Urinary bladder (tissue), 4 donors: ENCODE measurements around the gene USP24. TPM values are rescaled to one million over a fixed set of nuclear protein-coding genes. Genes with fewer than 3 reads are reported as not detected.
A peak's percentile ranks its signal among the peaks of the same experiment; 100 is the strongest.

Experiments
- DNase-seq: peaks from one replicate; pipeline ENCODE4 v3.0.0-alpha.2; 2015; ENCODE audit errors: extremely low spot score
- H3K27ac ChIP-seq: one replicate; pipeline ENCODE4 v1.5.1; 2013; ENCODE audit warnings: low read depth, mild to moderate bottlenecking, moderate library complexity
- H3K36me3 ChIP-seq: one replicate; pipeline ENCODE4 v1.6.1; 2013; ENCODE audit warnings: mild to moderate bottlenecking, moderate library complexity; ENCODE audit not compliant: insufficient read depth
- H3K4me1 ChIP-seq: one replicate; pipeline ENCODE4 v1.6.1; 2013; ENCODE audit warnings: mild to moderate bottlenecking, moderate library complexity; ENCODE audit not compliant: insufficient read depth
- H3K4me3 ChIP-seq: one replicate; pipeline ENCODE4 v1.5.1; 2013; ENCODE audit warnings: low read depth, low read length
- WGBS: extraction: QIAGEN DNeasy Blood & Tissue Kit; methylation state at CpG from one replicate; pipeline ENCODE4 v1.1.7; 2013; 5-methylcytosine and 5-hydroxymethylcytosine counted together
- polyA plus RNA-seq: library from polyadenylated mRNA; stranded (reverse); fragments of 200-250 nt; gene quantifications from one replicate; pipeline ENCODE4 v1.2.3, GENCODE V29; 2013
- total RNA-seq: library from RNA; depleted of rRNA; stranded (reverse); fragments of >200 nt; gene quantifications from one replicate; pipeline ENCODE4 v1.2.3, GENCODE V29; 2014
- donor health status: healthy with polysubstance abuse.
- donor health status: healthy.

Gene USP24
- total and polyA plus RNA-seq, 2 donors = 11.9 to 74.4 TPM

DNA sequence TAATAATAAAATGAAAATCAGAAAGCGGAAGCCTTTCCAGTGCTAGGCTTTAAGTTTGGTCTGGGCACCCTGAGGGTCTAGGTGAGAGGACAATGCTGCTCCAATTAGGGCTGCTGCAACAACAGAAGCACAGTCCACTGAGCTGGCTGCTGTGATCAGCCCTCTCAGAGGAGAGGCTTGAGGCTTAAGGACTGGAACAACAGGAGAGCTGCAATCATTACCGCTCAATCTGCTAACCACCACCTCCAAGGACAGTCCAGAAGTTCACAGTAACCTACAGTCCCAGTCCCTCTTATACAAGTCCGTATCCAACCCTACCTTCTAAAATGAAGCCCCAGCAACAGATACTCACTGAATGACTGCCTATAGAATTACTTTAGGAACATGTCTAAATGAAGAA, 62.1 kb downstream of the USP24 start:
- Histone ChIP-seq H3K4me1 (no peaks in the 10 kb centered on the region), H3K4me3 (no peak overlapping the region), H3K27ac (no peak overlapping the region), H3K36me3 (peaks cover 2% of the 10 kb centered on the region)
- WGBS = 98% methylated on average over 3 of the region's 3 CpGs
- no peak for DNase-seq

DNA sequence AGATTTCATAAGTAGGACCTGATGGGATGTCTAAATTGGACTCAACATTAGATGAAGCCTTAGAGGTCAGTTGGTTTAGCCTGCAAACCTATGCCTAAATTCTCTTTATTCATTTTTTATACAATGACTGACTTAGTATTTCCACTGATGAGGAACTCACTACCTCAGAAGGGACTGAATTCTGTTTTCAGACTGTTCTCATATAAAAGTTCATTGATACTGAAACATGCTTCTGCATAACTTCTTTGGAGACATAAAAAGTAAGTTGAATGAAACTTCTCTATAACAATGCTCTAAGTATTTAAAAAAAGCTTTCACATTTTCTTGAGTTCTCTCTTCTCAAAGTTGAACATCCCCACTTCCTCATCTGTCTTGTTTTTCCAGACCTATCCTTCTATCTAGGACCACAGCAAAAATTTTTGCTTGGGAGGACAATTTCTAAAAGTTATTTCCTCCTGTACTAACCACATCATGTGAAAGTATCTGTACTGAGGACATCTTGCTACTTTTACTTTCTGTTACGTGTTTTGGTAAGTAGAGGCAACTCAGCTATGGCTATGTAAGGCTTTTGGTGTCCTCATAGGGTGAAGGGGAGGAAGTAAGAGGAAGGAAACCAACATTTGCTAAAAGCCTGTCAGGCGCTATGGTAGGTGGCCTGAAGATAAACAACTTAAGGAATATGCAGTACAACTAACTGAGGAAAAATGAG, 64.1 kb downstream of the USP24 start:
- DNase-seq = no peak
- H3K27ac ChIP-seq = no peak overlapping the region
- WGBS = 88% methylated on average over 2 of the region's 2 CpGs

DNA sequence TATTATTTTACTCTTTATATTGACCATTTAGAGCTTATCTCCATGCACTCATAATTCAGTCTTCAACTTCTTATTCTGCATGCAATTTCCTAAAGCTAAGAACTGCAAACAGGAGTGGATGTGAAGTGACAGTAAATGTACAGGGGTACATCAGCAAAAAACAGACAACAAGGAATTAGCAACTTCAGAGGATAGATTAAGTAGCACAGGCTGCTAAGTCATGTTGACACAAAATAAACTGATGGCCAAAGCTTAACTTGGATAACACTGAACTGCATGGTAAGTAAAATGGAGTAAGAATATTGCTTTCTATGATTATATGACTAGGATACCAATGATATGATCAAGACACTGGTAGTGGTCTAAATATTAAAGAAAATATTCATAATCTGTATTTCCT, 66.5 kb downstream of the USP24 start:
- no peaks in the 10 kb centered on the region for H3K36me3 ChIP-seq
- H3K27ac ChIP-seq = no peak overlapping the region
- H3K4me1 ChIP-seq = no peaks in the 10 kb centered on the region
- no peak for DNase-seq
- no peak overlapping the region for H3K4me3 ChIP-seq

More for the DNA sequence above, 64.1 kb downstream of the USP24 start:
- Histone ChIP-seq H3K36me3 (peaks cover 2% of the 10 kb centered on the region), H3K4me1 (no peaks in the 10 kb centered on the region), H3K4me3 (no peak overlapping the region)

DNA sequence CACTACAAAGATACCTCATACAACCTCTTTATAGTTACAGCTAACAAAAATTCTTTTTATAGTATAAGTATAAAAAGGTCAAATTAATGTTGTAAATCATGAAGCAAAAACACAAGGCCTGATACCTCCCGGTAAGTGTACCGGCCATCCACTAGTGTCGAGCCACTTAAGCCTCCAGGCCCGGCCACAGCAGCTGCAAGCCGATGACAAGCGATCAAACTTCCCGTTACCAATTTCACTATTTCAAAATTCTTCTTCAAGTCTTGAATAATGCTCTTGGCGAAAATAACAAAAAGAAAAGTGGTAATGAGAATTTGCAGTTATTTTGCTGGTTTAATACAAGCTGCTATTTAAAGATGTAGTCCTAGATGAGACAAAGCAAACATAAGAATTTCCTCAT, 67.6 kb downstream of the USP24 start:
- Histone ChIP-seq H3K4me3 (no peak overlapping the region), H3K36me3 (peaks cover 2% of the 10 kb centered on the region)

DNA sequence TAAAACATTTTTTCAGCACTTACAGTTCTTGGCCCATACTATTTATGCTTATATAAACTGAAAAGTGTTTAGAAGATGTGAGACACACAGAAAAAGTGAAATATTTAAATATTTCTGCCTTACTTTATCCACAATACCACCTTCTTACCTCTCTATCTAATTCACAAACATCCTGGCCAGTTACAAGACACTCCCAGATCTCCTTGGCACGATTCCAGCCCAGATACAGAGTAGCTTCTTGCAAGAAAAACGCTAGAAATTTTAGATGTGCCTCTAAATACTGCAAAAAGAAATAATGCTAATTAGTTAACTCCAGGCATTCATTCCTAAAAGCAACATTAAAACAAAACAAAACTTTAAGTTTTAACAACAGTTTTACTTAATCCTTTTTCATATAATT, 68.4 kb downstream of the USP24 start:
- no peak for DNase-seq
- H3K4me3 ChIP-seq = no peak overlapping the region
- no peak overlapping the region for H3K27ac ChIP-seq
- peaks cover 4% of the 10 kb centered on the region for H3K36me3 ChIP-seq
- WGBS = 24% methylated on average over 2 of the region's 2 CpGs
- H3K4me1 ChIP-seq = no peaks in the 10 kb centered on the region

More for the DNA sequence above, 67.6 kb downstream of the USP24 start:
- Histone ChIP-seq H3K27ac (no peak overlapping the region), H3K4me1 (no peaks in the 10 kb centered on the region)
- no peak for DNase-seq
- 87% methylated on average over 8 of the region's 8 CpGs for WGBS

DNA sequence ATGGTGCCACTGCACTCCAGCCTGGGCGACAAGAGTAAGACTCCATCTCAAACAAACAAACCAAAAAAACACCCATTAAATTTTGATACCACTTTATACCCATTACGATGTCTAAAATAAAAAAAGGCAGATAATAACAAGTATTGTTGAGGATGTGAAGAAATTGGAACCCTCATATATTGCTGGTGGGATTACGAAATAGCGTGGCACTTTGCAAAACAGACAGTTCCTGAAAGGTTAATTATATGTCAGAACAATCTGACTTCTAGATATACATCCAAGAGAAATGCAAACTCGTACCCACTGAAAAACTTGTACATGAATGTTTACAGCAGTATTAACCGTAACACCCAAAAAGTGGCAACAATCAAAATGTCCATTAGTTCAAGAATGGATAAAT, 70.3 kb downstream of the USP24 start:
- Histone ChIP-seq H3K36me3 (peaks cover 6% of the 10 kb centered on the region), H3K4me3 (no peak overlapping the region), H3K27ac (no peak overlapping the region), H3K4me1 (no peaks in the 10 kb centered on the region)
- 98% methylated on average over 6 of the region's 6 CpGs for WGBS
- no peak for DNase-seq

DNA sequence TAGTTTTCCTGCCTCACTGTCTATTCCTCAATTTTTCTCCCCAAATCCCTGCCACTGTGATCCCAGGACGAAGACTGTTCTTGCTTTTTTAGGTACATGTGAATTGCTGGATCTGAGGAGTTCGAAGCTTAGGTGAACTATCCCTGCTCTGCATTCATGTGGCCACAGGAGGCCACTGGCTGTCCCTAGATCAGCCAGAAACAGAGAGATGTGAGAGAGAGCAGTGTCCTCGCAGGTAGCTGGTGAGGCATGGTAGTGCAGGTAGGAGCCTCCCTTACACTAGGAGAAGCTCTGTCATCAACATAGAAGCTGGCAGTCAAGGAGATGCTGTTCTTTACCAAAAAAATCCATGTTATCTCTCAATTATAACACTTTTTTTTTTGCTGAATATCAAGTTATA, 71.5 kb downstream of the USP24 start:
- WGBS = 89% methylated on average over 3 of the region's 3 CpGs
- H3K27ac ChIP-seq = no peak overlapping the region
- H3K4me1 ChIP-seq = no peaks in the 10 kb centered on the region
- peaks cover 6% of the 10 kb centered on the region for H3K36me3 ChIP-seq
- DNase-seq = no peak
- no peak overlapping the region for H3K4me3 ChIP-seq

DNA sequence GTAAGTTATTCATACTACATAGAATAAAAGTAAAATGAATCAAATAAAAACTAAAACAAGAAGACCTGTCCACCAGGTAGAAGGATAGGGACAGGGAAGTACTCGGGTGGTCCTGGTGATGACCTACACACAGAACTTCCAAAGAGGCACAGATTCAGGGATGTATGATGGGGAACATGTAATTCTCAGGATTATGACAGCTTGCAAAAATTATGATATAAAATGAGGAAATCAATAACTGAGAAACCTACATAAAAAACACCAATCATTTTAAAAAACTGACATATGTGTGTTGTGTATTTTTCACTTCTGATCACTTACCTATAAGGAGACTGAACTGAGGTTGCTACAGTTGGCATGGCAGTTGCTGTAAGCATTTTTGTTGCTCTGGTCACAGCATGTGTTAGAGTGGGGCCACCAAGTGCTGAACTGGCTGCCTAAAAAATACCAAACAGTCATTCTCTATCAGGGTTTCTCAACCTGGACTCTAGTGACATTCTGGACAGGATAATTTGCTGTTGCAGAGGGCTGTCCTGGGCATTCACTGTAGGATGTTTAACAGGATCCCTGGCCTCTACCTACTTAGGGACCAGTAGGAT, 73.8 kb downstream of the USP24 start:
- Histone ChIP-seq H3K4me3 (no peak overlapping the region), H3K27ac (no peak overlapping the region), H3K36me3 (peaks cover 12% of the 10 kb centered on the region), H3K4me1 (no peaks in the 10 kb centered on the region)
- 84% methylated on average over 1 of the region's 1 CpG for whole genome bisulfite sequencing
- DNase-seq = no peak

DNA sequence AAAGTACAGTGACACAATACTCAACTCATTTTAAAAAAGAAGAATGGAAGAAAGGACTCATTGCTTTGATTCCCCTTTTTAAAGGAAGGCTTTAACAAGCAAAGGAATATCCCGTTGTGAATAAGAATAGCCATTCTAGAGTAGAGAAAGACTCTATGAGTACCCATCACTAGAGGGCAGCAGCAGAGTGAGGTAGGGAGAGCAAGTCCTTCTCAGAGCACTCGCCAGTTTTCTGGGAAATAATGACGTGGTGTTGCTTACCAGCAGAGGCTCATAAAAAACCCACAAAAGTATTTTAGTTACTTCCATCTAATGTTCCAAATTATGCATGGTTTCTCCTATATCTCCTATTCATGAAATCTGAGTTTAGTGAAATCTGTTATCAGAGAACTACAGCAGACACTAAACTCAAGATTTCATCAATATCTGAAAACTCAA, 74.6 kb downstream of the USP24 start:
- 2% methylated on average over 3 of the region's 3 CpGs for WGBS
- peaks cover 17% of the 10 kb centered on the region for H3K36me3 ChIP-seq
- no peak overlapping the region for H3K27ac ChIP-seq
- H3K4me1 ChIP-seq = no peaks in the 10 kb centered on the region
- H3K4me3 ChIP-seq = no peak overlapping the region
- peak; percentile 73 for DNase-seq

DNA sequence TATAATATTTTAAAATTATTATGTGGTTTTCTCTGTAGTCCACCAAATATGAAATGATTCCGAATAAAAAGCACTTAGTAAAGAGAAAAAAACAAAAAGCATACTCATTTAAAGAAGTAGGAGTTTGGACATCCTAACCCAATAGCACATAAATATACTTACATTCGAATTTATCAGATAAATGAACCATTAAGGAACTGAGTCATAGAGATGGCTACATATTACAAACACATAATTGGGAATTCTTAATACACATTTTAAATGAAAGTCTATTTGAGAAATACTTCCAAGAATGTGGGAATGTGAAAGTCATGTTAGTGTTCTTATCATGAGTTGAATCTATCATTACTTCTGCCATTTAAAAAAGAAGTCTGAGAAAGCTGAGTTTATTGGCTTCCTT, 75.0 kb downstream of the USP24 start:
- Histone ChIP-seq H3K36me3 (peaks cover 17% of the 10 kb centered on the region), H3K27ac (no peak overlapping the region), H3K4me3 (no peak overlapping the region), H3K4me1 (no peaks in the 10 kb centered on the region)
- WGBS = 85% methylated on average over 2 of the region's 2 CpGs
- DNase-seq = no peak

DNA sequence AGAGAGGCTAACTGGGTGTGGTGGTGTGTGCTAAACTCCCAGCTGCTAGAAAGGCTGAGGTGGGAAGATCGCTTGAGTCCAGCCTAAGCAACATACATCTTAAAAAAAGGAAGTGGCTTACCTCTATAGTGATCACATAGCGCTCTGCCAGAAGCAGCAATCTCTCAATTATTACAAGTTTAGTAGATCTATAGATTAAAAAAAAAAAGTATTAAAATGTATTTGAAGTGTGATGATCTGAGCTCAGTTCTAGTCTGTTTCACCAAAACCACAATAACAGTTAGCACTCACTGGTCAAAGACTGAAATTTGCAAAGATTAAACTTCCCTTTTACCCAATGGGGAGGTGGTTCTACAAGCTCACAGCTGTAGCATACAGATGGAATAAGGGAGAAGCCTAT, 76.3 kb downstream of the USP24 start:
- Histone ChIP-seq H3K4me3 (no peak overlapping the region), H3K27ac (no peak overlapping the region), H3K36me3 (peaks cover 17% of the 10 kb centered on the region), H3K4me1 (no peaks in the 10 kb centered on the region)
- 95% methylated on average over 2 of the region's 2 CpGs for WGBS
- no peak for DNase-seq

DNA sequence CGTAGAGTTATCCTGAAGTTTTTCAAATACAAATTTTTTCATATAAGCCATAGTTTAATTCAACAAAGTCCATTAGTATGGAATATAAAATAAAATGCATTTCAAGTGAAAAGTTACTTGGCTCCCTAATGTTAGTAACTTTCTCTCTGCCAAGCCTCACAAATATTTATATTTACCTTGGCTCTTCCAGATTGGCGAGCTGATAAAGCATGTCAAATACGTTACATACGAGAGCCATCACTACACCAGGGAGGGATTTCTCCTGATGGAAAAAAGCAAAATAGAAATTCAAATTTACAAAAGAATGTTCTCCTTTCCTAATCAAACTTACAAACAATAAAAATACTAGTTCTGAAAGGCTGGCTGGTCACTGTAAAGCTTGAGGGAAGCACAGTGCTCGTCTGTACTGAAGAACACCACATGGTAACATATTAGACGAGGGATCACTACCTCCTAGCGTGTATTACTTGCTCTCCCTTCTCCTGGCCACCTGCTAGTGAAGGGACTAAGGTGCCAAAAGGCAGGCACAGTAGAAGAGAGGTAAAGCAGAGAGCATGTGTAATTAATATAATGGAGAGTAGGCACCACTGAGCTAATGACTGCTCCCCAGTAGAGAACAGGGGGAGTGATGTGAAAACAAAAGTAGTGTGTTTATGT, 80.9 kb downstream of the USP24 start:
- H3K27ac ChIP-seq = no peak overlapping the region
- WGBS = 90% methylated on average over 7 of the region's 7 CpGs
- H3K4me1 ChIP-seq = no peaks in the 10 kb centered on the region
- DNase-seq = no peak
- H3K4me3 ChIP-seq = no peak overlapping the region
- H3K36me3 ChIP-seq = peaks cover 14% of the 10 kb centered on the region

DNA sequence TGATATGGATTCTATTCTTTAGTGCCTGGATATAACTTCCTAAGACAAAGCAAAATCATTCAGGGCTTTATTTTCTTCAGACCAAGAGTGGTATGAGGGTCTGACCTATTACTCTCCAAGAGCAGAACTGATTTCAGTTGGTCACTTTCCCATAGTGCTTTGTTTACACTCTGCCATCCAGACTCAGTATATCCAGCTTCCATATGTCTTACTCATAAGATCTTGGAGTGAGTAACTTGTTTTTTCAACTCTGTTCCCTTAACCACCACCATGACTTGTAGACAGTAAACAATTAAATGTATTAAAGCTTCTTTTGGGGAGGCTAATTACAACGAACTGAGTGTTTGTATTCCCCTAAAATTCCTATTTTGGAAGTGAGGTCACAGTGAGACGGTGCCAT, 83.4 kb downstream of the USP24 start:
- WGBS = 87% methylated on average over 2 of the region's 2 CpGs
- Histone ChIP-seq H3K27ac (no peak overlapping the region), H3K36me3 (peaks cover 12% of the 10 kb centered on the region), H3K4me1 (no peaks in the 10 kb centered on the region), H3K4me3 (no peak overlapping the region)
- no peak for DNase-seq

DNA sequence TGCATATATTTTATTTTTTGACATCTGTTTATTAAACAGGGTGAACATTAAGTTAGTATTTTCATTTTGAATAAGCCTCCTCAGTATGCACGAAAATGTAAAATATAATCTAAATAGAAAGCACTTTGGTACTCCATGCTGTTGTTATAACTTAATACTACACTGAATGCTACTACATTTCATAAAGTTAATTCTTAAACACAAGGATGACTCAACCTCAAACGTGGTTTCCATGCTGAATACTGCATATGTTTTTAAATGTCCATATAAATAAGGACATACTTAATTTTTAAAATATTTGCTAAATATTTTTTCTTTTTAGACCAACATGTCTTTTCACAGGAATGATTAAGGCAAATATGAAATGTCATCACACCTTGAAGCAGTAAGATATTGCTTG, 83.9 kb downstream of the USP24 start:
- Histone ChIP-seq H3K4me3 (no peak overlapping the region), H3K36me3 (peaks cover 8% of the 10 kb centered on the region), H3K27ac (no peak overlapping the region), H3K4me1 (no peaks in the 10 kb centered on the region)
- 75% methylated on average over 2 of the region's 2 CpGs for WGBS
- no peak for DNase-seq
